ENCODE data around the gene TMED3.

Gene TMED3
- 14.3 to 22.3 (median 21.4) reads per million in 3 donors for total RNA-seq

- Histone ChIP-seq H3K4me1 (ENCODE audit: control insufficient read depth, insufficient read depth, low read length, poor library complexity, severe bottlenecking) (peaks cover 11% of the 10 kb centered on the region), H3K36me3 (ENCODE audit: control insufficient read depth, insufficient read depth, low read length) (peaks cover 22% of the 10 kb centered on the region), H3K4me3 (ENCODE audit: insufficient read depth, low read depth, low read length, poor library complexity, severe bottlenecking) (peak within 1 kb of the TSS; percentile 96), H3K27ac (ENCODE audit: insufficient read depth, low read length, poor library complexity, severe bottlenecking) (no peak within 1 kb of the TSS), H3K9me3 (ENCODE audit: control insufficient read depth, low read length) (no peaks in the 10 kb centered on the region), H3K27me3 (replicated peaks; ENCODE audit: control insufficient read depth, insufficient read depth, low read length, poor library complexity, severe bottlenecking) (no peaks in the 10 kb centered on the region)
- peak; percentile 50 to 58 (median 58) for DNase-seq
Observed at GRCh38 chr15:79310985-79311900, at the start of gene TMED3. Gene TMED3 (plus strand): TSS chr15:79311112. CDS start chr15:79311250, 138 bp downstream.

- Histone ChIP-seq H3K27me3 (replicated peaks; ENCODE audit: control insufficient read depth, insufficient read depth, low read length, poor library complexity, severe bottlenecking) (no peaks in the 10 kb centered on the region), H3K27ac (ENCODE audit: insufficient read depth, low read length, poor library complexity, severe bottlenecking) (no peak overlapping the region), H3K9me3 (ENCODE audit: control insufficient read depth, low read length) (no peaks in the 10 kb centered on the region), H3K4me1 (ENCODE audit: control insufficient read depth, insufficient read depth, low read length, poor library complexity, severe bottlenecking) (no peaks in the 10 kb centered on the region), H3K4me3 (ENCODE audit: insufficient read depth, low read depth, low read length, poor library complexity, severe bottlenecking) (no peak overlapping the region), H3K36me3 (ENCODE audit: control insufficient read depth, insufficient read depth, low read length) (no peaks in the 10 kb centered on the region)
- DNase-seq = no peak
Observed at GRCh38 chr15:79261836-79262235, 49.1 kb upstream of the TMED3 start.

GRCh38 chr15:79265167-79265566 lies 45.7 kb upstream of the TMED3 start:
- DNase-seq = no peak
- no peak overlapping the region for H3K4me3 ChIP-seq (ENCODE audit: insufficient read depth, low read depth, low read length, poor library complexity, severe bottlenecking)

GRCh38 chr15:79265987-79266579 lies 44.8 kb upstream of the TMED3 start:
- DNase-seq = no peak
- Histone ChIP-seq H3K36me3 (ENCODE audit: control insufficient read depth, insufficient read depth, low read length) (no peaks in the 10 kb centered on the region), H3K27ac (ENCODE audit: insufficient read depth, low read length, poor library complexity, severe bottlenecking) (no peak overlapping the region), H3K27me3 (replicated peaks; ENCODE audit: control insufficient read depth, insufficient read depth, low read length, poor library complexity, severe bottlenecking) (no peaks in the 10 kb centered on the region), H3K9me3 (ENCODE audit: control insufficient read depth, low read length) (no peaks in the 10 kb centered on the region), H3K4me1 (ENCODE audit: control insufficient read depth, insufficient read depth, low read length, poor library complexity, severe bottlenecking) (no peaks in the 10 kb centered on the region), H3K4me3 (ENCODE audit: insufficient read depth, low read depth, low read length, poor library complexity, severe bottlenecking) (no peak overlapping the region)

More at GRCh38 chr15:79265167-79265566, 45.7 kb upstream of the TMED3 start:
- Histone ChIP-seq H3K36me3 (ENCODE audit: control insufficient read depth, insufficient read depth, low read length) (no peaks in the 10 kb centered on the region), H3K27ac (ENCODE audit: insufficient read depth, low read length, poor library complexity, severe bottlenecking) (no peak overlapping the region), H3K4me1 (ENCODE audit: control insufficient read depth, insufficient read depth, low read length, poor library complexity, severe bottlenecking) (no peaks in the 10 kb centered on the region), H3K9me3 (ENCODE audit: control insufficient read depth, low read length) (no peaks in the 10 kb centered on the region), H3K27me3 (replicated peaks; ENCODE audit: control insufficient read depth, insufficient read depth, low read length, poor library complexity, severe bottlenecking) (no peaks in the 10 kb centered on the region)

GRCh38 chr15:79282371-79283251 lies 28.3 kb upstream of the TMED3 start, which contains the start of gene ANKRD34C:
Gene ANKRD34C (plus strand): TSS chr15:79282722. CDS start chr15:79293285, 10,563 bp downstream.
- no peak for DNase-seq
- H3K27ac ChIP-seq (ENCODE audit: insufficient read depth, low read length, poor library complexity, severe bottlenecking) = no peak within 1 kb of the TSS
- no peaks in the 10 kb centered on the region for H3K9me3 ChIP-seq (ENCODE audit: control insufficient read depth, low read length)
- no peaks in the 10 kb centered on the region for H3K4me1 ChIP-seq (ENCODE audit: control insufficient read depth, insufficient read depth, low read length, poor library complexity, severe bottlenecking)
- H3K27me3 ChIP-seq (replicated peaks; ENCODE audit: control insufficient read depth, insufficient read depth, low read length, poor library complexity, severe bottlenecking) = peaks cover 24% of the 10 kb centered on the region
- H3K36me3 ChIP-seq (ENCODE audit: control insufficient read depth, insufficient read depth, low read length) = no peaks in the 10 kb centered on the region
- H3K4me3 ChIP-seq (ENCODE audit: insufficient read depth, low read depth, low read length, poor library complexity, severe bottlenecking) = no peak within 1 kb of the TSS

- no peak overlapping the region for H3K4me3 ChIP-seq (ENCODE audit: insufficient read depth, low read depth, low read length, poor library complexity, severe bottlenecking)
- H3K27me3 ChIP-seq (replicated peaks; ENCODE audit: control insufficient read depth, insufficient read depth, low read length, poor library complexity, severe bottlenecking) = peaks cover 24% of the 10 kb centered on the region
- H3K27ac ChIP-seq (ENCODE audit: insufficient read depth, low read length, poor library complexity, severe bottlenecking) = no peak overlapping the region
- no peaks in the 10 kb centered on the region for H3K4me1 ChIP-seq (ENCODE audit: control insufficient read depth, insufficient read depth, low read length, poor library complexity, severe bottlenecking)
- no peaks in the 10 kb centered on the region for H3K36me3 ChIP-seq (ENCODE audit: control insufficient read depth, insufficient read depth, low read length)
- no peaks in the 10 kb centered on the region for H3K9me3 ChIP-seq (ENCODE audit: control insufficient read depth, low read length)
- DNase-seq = no peak
Observed at GRCh38 chr15:79283252-79284048, 27.5 kb upstream of the TMED3 start.

- no peaks in the 10 kb centered on the region for H3K4me1 ChIP-seq (ENCODE audit: control insufficient read depth, insufficient read depth, low read length, poor library complexity, severe bottlenecking)
- H3K4me3 ChIP-seq (ENCODE audit: insufficient read depth, low read depth, low read length, poor library complexity, severe bottlenecking) = no peak overlapping the region
- no peaks in the 10 kb centered on the region for H3K9me3 ChIP-seq (ENCODE audit: control insufficient read depth, low read length)
- H3K27ac ChIP-seq (ENCODE audit: insufficient read depth, low read length, poor library complexity, severe bottlenecking) = no peak overlapping the region
- no peaks in the 10 kb centered on the region for H3K27me3 ChIP-seq (replicated peaks; ENCODE audit: control insufficient read depth, insufficient read depth, low read length, poor library complexity, severe bottlenecking)
- H3K36me3 ChIP-seq (ENCODE audit: control insufficient read depth, insufficient read depth, low read length) = no peaks in the 10 kb centered on the region
- DNase-seq = no peak
Observed at GRCh38 chr15:79290642-79291275, 20.2 kb upstream of the TMED3 start.

- H3K36me3 ChIP-seq (ENCODE audit: control insufficient read depth, insufficient read depth, low read length) = no peaks in the 10 kb centered on the region
- no peak overlapping the region for H3K4me3 ChIP-seq (ENCODE audit: insufficient read depth, low read depth, low read length, poor library complexity, severe bottlenecking)
- H3K27ac ChIP-seq (ENCODE audit: insufficient read depth, low read length, poor library complexity, severe bottlenecking) = no peak overlapping the region
- no peaks in the 10 kb centered on the region for H3K9me3 ChIP-seq (ENCODE audit: control insufficient read depth, low read length)
- no peaks in the 10 kb centered on the region for H3K4me1 ChIP-seq (ENCODE audit: control insufficient read depth, insufficient read depth, low read length, poor library complexity, severe bottlenecking)
- DNase-seq = no peak
- no peaks in the 10 kb centered on the region for H3K27me3 ChIP-seq (replicated peaks; ENCODE audit: control insufficient read depth, insufficient read depth, low read length, poor library complexity, severe bottlenecking)
Observed at GRCh38 chr15:79292011-79292410, 18.9 kb upstream of the TMED3 start.

- Histone ChIP-seq H3K9me3 (ENCODE audit: control insufficient read depth, low read length) (no peaks in the 10 kb centered on the region), H3K4me1 (ENCODE audit: control insufficient read depth, insufficient read depth, low read length, poor library complexity, severe bottlenecking) (no peaks in the 10 kb centered on the region), H3K27me3 (replicated peaks; ENCODE audit: control insufficient read depth, insufficient read depth, low read length, poor library complexity, severe bottlenecking) (peaks cover 2% of the 10 kb centered on the region), H3K36me3 (ENCODE audit: control insufficient read depth, insufficient read depth, low read length) (no peaks in the 10 kb centered on the region), H3K27ac (ENCODE audit: insufficient read depth, low read length, poor library complexity, severe bottlenecking) (no peak overlapping the region), H3K4me3 (ENCODE audit: insufficient read depth, low read depth, low read length, poor library complexity, severe bottlenecking) (no peak overlapping the region)
- no peak for DNase-seq
Observed at GRCh38 chr15:79294075-79294474, 16.8 kb upstream of the TMED3 start.
